Transverse colon (tissue), 3 donors: ENCODE data around the gene PTPN4.

ENCODE experiments used
- CTCF ChIP-seq, 5 experiments: fragments of 200-600 bp in 3 of 5; fragments of 450-650 bp in 2 of 5; sonication (generic) in 3 of 5; IDR thresholded peaks; 1 replicate in 2 of 5; 2 replicates in 3 of 5; pipeline ENCODE4 v1.5.1; 2016 to 2017; ENCODE audit warnings: antibody characterized with exemption in 5 of 5, inconsistent platforms in 3 of 5, mild to moderate bottlenecking in 2 of 5, moderate library complexity in 1 of 5
- EP300 ChIP-seq: sonication (generic); formaldehyde crosslinking; IDR thresholded peaks from one replicate; pipeline ENCODE4 v1.6.1; 2017; ENCODE audit warnings: antibody characterized with exemption, low read depth
- POLR2A ChIP-seq: fragments of 450-650 bp; IDR thresholded peaks from one replicate; pipeline ENCODE4 v1.6.1; 2016; ENCODE audit warnings: antibody characterized with exemption, mild to moderate bottlenecking, moderate library complexity

DNA sequence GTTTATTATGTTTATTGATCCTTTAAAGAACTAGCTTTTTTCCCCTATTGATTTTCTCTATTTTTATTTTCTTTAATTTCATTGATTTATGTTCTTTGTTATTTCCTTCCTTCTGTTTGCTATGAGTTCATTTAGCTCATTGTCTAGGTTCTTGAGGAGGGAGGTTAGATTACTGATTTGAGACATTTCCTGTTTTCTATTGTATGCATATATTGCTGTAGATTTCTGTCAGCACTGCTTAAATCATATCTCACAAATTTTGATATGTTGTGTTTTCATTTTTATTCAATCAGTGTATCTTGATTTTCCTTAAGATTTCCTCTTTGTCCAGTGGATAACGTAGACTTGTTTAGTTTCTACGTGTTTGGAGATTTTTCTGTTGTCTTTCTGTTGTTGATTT, 43.4 kb downstream of the PTPN4 start:
- no peak for TF ChIP-seq CTCF (IDR thresholded peaks at IDR 0.05)
- TF ChIP-seq EP300, result no peak
- TF ChIP-seq POLR2A, result no peak
